Measurements from ENCODE around the gene HOXC9.
A peak's percentile ranks its signal among the peaks of the same experiment; 100 is the strongest.
"Not testable (repeated sequence)": the region's sequence is repeated elsewhere in the genome, so short reads cannot be mapped to it uniquely, and the experiment has no call there.

HOXC9 gene

GRCh38 chr12:54030889-54031471, 31.0 kb downstream of the HOXC9 start:
- no peak for DNase-seq

- DNase-seq = no peak
Measured at GRCh38 chr12:54031480-54031879, 31.5 kb downstream of the HOXC9 start.

GRCh38 chr12:54032086-54032619, 32.2 kb downstream of the HOXC9 start:
- DNase-seq = no peak

GRCh38 chr12:54032627-54033100, 32.7 kb downstream of the HOXC9 start, which contains the start of gene HOXC5:
Gene HOXC5, plus strand, starts transcription at chr12:54033050. Its CDS starts 73 bp downstream, at chr12:54033123.
- DNase-seq = peak; percentile 59

GRCh38 chr12:54033106-54033979, 33.4 kb downstream of the HOXC9 start:
- no peak for DNase-seq

GRCh38 chr12:54033980-54034784, 34.2 kb downstream of the HOXC9 start:
- no peak for DNase-seq

- DNase-seq = no peak
Measured at GRCh38 chr12:54034785-54035310, 34.9 kb downstream of the HOXC9 start.

GRCh38 chr12:54035568-54036264, 35.8 kb downstream of the HOXC9 start:
- DNase-seq = no peak

- DNase-seq = no peak
Measured at GRCh38 chr12:54036620-54037359, 36.8 kb downstream of the HOXC9 start.

GRCh38 chr12:54037360-54038283, 37.7 kb downstream of the HOXC9 start:
- no peak for DNase-seq

- DNase-seq = no peak
Measured at GRCh38 chr12:54038284-54038870, 38.4 kb downstream of the HOXC9 start.

GRCh38 chr12:54038871-54039414, 39.0 kb downstream of the HOXC9 start:
- DNase-seq = no peak

GRCh38 chr12:54039417-54040147, 39.6 kb downstream of the HOXC9 start:
- DNase-seq = no peak

GRCh38 chr12:54040148-54040494, 40.2 kb downstream of the HOXC9 start:
- DNase-seq = no peak

GRCh38 chr12:54040648-54041047, 40.7 kb downstream of the HOXC9 start:
- DNase-seq = no peak

- no peak for DNase-seq
Measured at GRCh38 chr12:54041097-54041690, 41.2 kb downstream of the HOXC9 start.

GRCh38 chr12:54042033-54042432, 42.1 kb downstream of the HOXC9 start:
- not testable (repeated sequence) for DNase-seq
